AG10803 (cell line): ENCODE results near the gene NOP56.

ENCODE experiments used
- DNase-seq: peaks from one replicate; pipeline ENCODE4 v3.0.0; 2010; ENCODE audit warnings: low read depth
- H3K4me3 ChIP-seq: 2 replicates; pipeline ENCODE4 v1.5.1; 2011; ENCODE audit warnings: mild to moderate bottlenecking, low read length, control low read depth
- TF ChIP-seq, protein P1 (sequence below): conservative IDR thresholded peaks from 2 replicates; pipeline ENCODE4 v1.5.1; 2011; ENCODE audit warnings: mild to moderate bottlenecking, low read length, control low read depth, inconsistent platforms

NOP56 gene

GRCh38 chr20:2697768-2698167, 45.3 kb downstream of the NOP56 start:
- TF ChIP-seq, protein P1, sequence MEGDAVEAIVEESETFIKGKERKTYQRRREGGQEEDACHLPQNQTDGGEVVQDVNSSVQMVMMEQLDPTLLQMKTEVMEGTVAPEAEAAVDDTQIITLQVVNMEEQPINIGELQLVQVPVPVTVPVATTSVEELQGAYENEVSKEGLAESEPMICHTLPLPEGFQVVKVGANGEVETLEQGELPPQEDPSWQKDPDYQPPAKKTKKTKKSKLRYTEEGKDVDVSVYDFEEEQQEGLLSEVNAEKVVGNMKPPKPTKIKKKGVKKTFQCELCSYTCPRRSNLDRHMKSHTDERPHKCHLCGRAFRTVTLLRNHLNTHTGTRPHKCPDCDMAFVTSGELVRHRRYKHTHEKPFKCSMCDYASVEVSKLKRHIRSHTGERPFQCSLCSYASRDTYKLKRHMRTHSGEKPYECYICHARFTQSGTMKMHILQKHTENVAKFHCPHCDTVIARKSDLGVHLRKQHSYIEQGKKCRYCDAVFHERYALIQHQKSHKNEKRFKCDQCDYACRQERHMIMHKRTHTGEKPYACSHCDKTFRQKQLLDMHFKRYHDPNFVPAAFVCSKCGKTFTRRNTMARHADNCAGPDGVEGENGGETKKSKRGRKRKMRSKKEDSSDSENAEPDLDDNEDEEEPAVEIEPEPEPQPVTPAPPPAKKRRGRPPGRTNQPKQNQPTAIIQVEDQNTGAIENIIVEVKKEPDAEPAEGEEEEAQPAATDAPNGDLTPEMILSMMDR: no peak
- DNase-seq: no peak
- H3K4me3 ChIP-seq: no peak overlapping the region

DNA sequence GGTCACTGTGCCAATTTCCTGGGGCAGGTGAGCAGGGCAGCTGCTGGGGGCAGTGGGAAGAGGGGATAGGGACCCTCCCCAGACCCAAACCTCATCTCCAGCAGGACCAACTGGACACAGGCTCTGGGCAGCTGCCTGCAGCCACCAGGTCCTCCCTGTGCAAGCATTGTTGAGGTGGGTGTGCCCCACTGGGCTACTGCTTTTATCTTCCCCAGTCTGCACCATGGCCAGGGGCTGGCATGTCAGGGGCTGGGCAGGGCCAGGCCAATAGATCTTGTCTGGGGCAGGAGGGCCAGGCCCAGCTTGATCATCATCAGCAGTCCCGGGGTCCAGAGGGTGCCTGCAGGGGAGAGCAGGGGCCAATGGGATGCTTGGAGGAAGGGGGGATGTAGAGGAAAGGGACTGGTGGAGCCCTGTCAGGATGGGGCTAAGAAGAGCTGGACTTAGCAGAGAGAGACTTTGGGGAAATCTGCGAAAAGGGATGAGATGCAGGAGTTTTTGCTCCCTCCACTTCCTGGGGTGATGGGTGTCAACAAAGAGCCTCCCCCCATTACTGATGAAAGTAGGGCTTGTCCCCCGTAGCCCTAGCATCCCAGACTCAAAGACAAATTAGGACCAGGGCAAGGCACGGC, 45.9 kb downstream of the NOP56 start:
- H3K4me3 ChIP-seq: no peak overlapping the region
- no peak for DNase-seq
- TF ChIP-seq, protein P1: no peak

DNA sequence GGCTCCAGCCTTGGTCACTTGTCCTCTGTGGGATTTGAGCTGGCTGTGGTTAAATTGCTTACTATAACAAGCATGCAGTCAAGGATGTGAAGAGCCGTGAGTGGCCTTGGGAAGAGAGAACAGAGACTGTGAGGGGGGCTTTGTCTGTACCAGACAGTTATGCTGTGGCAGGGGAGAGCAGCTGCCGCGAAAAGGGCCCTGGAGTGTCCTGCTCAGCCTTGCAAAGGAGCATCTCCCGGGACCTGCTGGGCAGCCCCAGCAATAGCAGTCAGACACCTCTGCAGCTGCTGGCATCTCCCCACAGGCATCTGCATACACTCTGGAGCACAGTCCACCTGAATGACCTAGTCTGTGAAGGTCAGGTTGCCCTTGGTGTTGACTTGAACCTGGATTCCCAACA, 46.5 kb downstream of the NOP56 start:
- no peak overlapping the region for H3K4me3 ChIP-seq
- TF ChIP-seq, protein P1: no peak
- no peak for DNase-seq

DNA sequence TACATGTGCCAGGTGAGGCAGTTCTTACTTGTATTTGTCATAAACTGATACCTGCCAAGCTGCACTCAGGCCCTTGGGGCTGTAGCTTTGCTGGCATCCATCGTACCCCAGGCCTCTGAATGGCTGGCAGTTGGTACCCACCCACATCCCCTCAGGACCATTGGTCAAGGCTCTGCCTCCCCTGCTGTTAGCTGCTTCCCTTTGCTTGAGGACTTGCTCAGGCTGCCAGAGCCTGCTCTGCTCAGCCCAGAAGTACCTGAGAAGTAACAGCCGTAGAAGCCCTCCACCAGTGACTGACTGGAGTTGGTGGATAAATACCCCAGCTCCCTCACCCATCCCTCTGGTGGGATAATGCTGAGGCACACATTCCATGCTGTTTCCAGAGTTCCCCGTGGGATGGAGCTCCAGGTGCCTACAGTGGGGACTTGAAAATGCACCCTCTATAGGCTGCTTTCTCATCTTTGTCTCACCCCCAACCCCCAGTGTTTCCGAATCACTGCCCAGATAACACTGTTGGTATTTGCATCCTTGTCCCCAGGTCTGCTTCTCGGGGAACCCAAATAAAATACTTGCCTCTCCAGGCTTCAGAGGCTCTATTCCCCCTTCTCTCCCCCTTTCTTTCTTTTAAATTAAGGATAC, 47.5 kb downstream of the NOP56 start:
- H3K4me3 ChIP-seq: no peak overlapping the region
- no peak for DNase-seq
- TF ChIP-seq, protein P1: no peak

DNA sequence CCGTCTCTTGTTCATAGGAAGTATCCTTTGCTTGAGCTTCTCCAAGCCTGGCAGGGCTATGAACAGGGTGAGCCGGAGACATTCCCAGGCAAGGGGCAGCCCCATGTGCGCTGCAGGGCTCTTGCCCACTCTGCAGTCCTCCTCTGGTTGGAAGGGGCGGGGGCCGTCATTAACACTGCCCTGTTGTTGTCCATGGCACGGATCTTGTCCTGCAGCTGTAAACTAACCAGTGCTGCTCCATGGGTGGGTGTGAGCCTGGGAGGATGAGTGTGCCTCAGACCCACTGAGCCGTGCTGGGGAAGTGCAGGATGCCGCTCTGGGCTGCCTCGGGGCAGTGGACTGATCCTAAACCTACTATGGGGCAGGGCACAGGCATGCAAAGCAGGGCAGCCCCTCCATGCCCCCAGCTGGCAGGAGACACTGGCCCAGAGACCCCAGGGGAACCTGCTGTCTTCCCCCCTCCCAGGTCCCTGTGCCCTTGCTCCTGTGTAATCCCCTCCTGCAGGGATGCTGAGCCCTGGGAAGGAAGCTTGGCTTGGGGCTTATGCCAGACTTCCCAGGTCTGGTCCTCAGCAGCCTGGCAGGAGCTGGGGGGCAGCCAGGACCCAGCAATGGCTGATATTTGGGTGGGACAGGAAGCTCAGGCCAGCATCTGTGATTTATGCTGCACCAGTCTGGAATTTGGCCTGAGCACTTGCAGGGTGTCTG, 48.6 kb downstream of the NOP56 start:
- H3K4me3 ChIP-seq: no peak overlapping the region
- DNase-seq: no peak
- TF ChIP-seq, protein P1: no peak

DNA sequence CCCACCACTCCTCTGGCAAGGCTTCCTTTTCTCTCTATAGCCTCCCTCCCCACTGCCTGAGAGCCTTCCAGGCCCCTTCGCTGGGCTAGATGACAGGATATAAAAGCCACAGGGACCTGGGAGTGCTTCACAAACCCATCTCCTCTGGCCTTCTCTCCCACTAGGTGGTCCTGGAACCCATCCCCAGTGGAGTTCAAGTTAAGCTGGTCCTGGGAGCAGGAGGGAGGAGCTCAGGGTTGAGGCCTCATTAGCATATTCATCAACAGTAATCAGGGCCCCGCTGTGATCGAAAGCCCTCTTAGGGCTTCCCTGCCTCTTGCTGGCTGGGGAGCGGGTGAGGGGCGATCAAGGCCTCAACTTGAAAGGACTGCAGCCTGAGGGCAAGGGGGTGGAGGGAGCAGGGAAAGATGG, 49.2 kb downstream of the NOP56 start:
- TF ChIP-seq, protein P1: no peak
- DNase-seq: no peak
- no peak overlapping the region for H3K4me3 ChIP-seq
